Measurements from ENCODE around the gene CDH22.

DNA sequence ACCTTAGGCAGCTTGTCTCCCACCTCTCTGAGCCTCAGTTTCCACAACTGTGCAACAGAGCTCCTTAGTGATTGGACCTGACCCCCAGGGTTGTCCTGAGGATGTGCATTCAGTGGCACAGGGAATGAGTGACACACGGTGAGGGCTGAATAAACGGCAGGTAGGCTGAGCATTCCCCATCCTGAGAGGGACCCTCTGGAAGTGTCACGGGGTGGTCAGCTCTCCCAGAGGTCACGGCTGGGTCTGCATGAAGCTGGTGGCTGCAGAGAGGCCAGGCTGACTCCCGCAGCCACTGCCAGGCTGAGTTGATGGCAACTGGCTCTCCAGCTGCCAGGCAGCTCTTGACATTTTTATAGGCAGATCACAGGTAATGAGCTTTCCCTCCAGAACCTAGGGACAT lies 147.6 kb downstream of the CDH22 start:
- no peak for TF ChIP-seq EZH2 (IDR thresholded peaks at IDR 0.05; ENCODE audit: low read length, missing control alignments)
- TF ChIP-seq, protein P1, sequence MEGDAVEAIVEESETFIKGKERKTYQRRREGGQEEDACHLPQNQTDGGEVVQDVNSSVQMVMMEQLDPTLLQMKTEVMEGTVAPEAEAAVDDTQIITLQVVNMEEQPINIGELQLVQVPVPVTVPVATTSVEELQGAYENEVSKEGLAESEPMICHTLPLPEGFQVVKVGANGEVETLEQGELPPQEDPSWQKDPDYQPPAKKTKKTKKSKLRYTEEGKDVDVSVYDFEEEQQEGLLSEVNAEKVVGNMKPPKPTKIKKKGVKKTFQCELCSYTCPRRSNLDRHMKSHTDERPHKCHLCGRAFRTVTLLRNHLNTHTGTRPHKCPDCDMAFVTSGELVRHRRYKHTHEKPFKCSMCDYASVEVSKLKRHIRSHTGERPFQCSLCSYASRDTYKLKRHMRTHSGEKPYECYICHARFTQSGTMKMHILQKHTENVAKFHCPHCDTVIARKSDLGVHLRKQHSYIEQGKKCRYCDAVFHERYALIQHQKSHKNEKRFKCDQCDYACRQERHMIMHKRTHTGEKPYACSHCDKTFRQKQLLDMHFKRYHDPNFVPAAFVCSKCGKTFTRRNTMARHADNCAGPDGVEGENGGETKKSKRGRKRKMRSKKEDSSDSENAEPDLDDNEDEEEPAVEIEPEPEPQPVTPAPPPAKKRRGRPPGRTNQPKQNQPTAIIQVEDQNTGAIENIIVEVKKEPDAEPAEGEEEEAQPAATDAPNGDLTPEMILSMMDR (conservative IDR thresholded peaks at IDR 0.05 in 1 of 2, IDR thresholded peaks at IDR 0.05 in 1 of 2; ENCODE audit: low read depth in 1 of 2, low read length in 2 of 2) = no peak
